Astrocyte (in vitro differentiated cells and primary cell): ENCODE data around the gene HMGN5. TPM values are rescaled to one million over a fixed set of nuclear protein-coding genes. Genes with fewer than 3 reads are reported as not detected.
A peak's percentile ranks its signal among the peaks of the same experiment; 100 is the strongest.

ENCODE experiments used
- DNase-seq: peaks from one replicate; pipeline ENCODE4 v3.0.0-alpha.2; 2010; ENCODE audit warnings: low read depth
- FAIRE-seq: peaks from 2 replicates; lab custom pipeline; 2011; peaks lifted over from hg19 to GRCh38; lab: Jason Lieb, UNC
- H2AFZ ChIP-seq: 2 replicates; pipeline ENCODE4 v1.6.0; 2012; ENCODE audit warnings: low read depth, low read length, inconsistent platforms
- H3K27ac ChIP-seq: 2 replicates; pipeline ENCODE4 v1.5.1; 2011; ENCODE audit warnings: low read depth, low read length, inconsistent platforms
- H3K27me3 ChIP-seq: 2 replicates; pipeline ENCODE4 v1.6.0; 2011; ENCODE audit warnings: low read length, inconsistent platforms; ENCODE audit not compliant: insufficient read depth
- H3K36me3 ChIP-seq: 2 replicates; pipeline ENCODE4 v1.5.1; 2011; ENCODE audit warnings: low read length, inconsistent platforms; ENCODE audit not compliant: insufficient read depth
- H3K4me1 ChIP-seq: 2 replicates; pipeline ENCODE4 v1.5.1; 2011; ENCODE audit warnings: low read length, inconsistent platforms; ENCODE audit not compliant: insufficient read depth
- H3K4me2 ChIP-seq: 2 replicates; pipeline ENCODE4 v1.6.0; 2012; ENCODE audit warnings: low read length, inconsistent platforms
- H3K4me3 ChIP-seq: 2 replicates; pipeline ENCODE4 v1.5.1; 2011; ENCODE audit warnings: low read depth, mild to moderate bottlenecking, low read length, inconsistent platforms; ENCODE audit not compliant: insufficient read depth
- H3K79me2 ChIP-seq: 2 replicates; pipeline ENCODE4 v1.6.0; 2012; ENCODE audit warnings: mild to moderate bottlenecking, low read length, inconsistent platforms; ENCODE audit not compliant: insufficient read depth
- H3K9ac ChIP-seq: 2 replicates; pipeline ENCODE4 v1.6.0; 2012; ENCODE audit warnings: mild to moderate bottlenecking, low read length, inconsistent platforms
- H3K9me3 ChIP-seq: 2 replicates; pipeline ENCODE4 v1.5.1; 2012; ENCODE audit warnings: low read depth, mild to moderate bottlenecking, low read length, inconsistent platforms; ENCODE audit not compliant: insufficient read depth
- H4K20me1 ChIP-seq: 2 replicates; pipeline ENCODE4 v1.6.0; 2012; ENCODE audit warnings: low read length, inconsistent platforms; ENCODE audit not compliant: insufficient read depth
- H3K27ac Mint-ChIP-seq: one replicate; pipeline ENCODE4 v1.8.0; 2021; ENCODE audit warnings: mild to moderate bottlenecking, mixed read lengths; ENCODE audit not compliant: unreplicated experiment
- H3K27me3 Mint-ChIP-seq: one replicate; pipeline ENCODE4 v1.8.0; 2021; ENCODE audit warnings: low read depth, mixed read lengths; ENCODE audit not compliant: unreplicated experiment
- H3K36me3 Mint-ChIP-seq: one replicate; pipeline ENCODE4 v1.8.0; 2021; ENCODE audit warnings: low read depth, mixed read lengths; ENCODE audit not compliant: unreplicated experiment
- H3K4me1 Mint-ChIP-seq: one replicate; pipeline ENCODE4 v1.8.0; 2021; ENCODE audit warnings: low read depth, mixed read lengths; ENCODE audit not compliant: unreplicated experiment
- H3K4me3 Mint-ChIP-seq: one replicate; pipeline ENCODE4 v1.8.0; 2021; ENCODE audit warnings: mild to moderate bottlenecking, moderate library complexity, mixed read lengths; ENCODE audit not compliant: unreplicated experiment
- H3K9me3 Mint-ChIP-seq: one replicate; pipeline ENCODE4 v1.8.0; 2021; ENCODE audit warnings: mild to moderate bottlenecking, mixed read lengths; ENCODE audit not compliant: unreplicated experiment
- EZH2 ChIP-seq: IDR thresholded peaks from 2 replicates; pipeline ENCODE4 v1.6.1; 2012; ENCODE audit warnings: mild to moderate bottlenecking, low read length, inconsistent platforms; ENCODE audit not compliant: insufficient read depth
- total RNA-seq: library from RNA; stranded (reverse); gene quantifications from 2 replicates; pipeline ENCODE4 v1.2.1, GENCODE V29; 2021
- TF ChIP-seq, protein P1 (sequence below): IDR thresholded peaks from 2 replicates; pipeline ENCODE4 v1.5.1; 2011; ENCODE audit warnings: low read depth, mild to moderate bottlenecking, inconsistent platforms, low read length, moderate library complexity; ENCODE audit not compliant: insufficient read depth

HMGN5 gene
- total RNA-seq, 1 donor from 2014 or later, result 3.9 TPM

DNA sequence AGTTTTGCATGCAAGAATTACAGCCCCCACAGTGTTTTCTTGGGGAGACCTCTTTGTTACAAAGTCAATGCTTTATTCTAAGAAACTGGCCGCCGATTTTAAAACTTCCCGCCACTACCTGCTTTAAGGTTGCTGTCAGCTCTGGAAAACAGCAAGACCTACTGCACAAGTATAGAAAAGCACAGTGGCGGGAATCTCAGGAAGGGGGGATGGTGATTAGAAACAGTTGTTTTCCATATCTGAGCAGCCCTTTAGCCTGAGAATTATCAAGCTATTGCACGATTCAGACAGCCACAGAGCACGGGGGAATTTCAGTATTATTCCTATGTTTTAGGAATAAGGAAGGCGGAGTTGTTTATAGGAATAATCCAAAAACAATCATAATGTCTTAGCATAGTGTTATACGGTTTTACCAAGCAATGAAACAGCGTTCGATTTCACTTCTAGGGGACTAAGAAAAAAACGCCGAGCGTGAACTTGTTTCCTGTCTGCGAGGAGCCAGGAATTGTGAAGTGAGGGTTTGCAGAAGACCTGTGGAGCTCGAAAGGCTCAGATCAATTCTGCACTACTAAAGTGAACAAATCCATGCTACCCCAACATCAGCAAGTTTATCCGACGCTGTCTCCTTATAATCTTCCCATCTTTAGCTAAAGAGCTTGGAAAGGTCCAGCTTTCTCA lies 81.3 kb downstream of the HMGN5 start:
- Histone ChIP-seq H4K20me1 (no peaks in the 10 kb centered on the region), H3K27ac (no peak overlapping the region), H3K36me3 (no peaks in the 10 kb centered on the region), H3K79me2 (no peaks in the 10 kb centered on the region), H3K27me3 (no peaks in the 10 kb centered on the region), H3K4me2 (peak overlapping the region; percentile 98), H3K9me3 (no peaks in the 10 kb centered on the region), H3K9ac (peak overlapping the region; percentile 76), H2AFZ (peak overlapping the region; percentile 89), H3K4me1 (peaks cover 3% of the 10 kb centered on the region), H3K4me3 (peak overlapping the region; percentile 76)
- no peaks in the 10 kb centered on the region for H3K4me1 Mint-ChIP-seq
- no peaks in the 10 kb centered on the region for H3K36me3 Mint-ChIP-seq
- H3K27me3 Mint-ChIP-seq, result no peaks in the 10 kb centered on the region
- no peaks in the 10 kb centered on the region for H3K9me3 Mint-ChIP-seq
- no peak for DNase-seq
- no peak overlapping the region for H3K27ac Mint-ChIP-seq
- no peak for TF ChIP-seq EZH2
- TF ChIP-seq, protein P1, sequence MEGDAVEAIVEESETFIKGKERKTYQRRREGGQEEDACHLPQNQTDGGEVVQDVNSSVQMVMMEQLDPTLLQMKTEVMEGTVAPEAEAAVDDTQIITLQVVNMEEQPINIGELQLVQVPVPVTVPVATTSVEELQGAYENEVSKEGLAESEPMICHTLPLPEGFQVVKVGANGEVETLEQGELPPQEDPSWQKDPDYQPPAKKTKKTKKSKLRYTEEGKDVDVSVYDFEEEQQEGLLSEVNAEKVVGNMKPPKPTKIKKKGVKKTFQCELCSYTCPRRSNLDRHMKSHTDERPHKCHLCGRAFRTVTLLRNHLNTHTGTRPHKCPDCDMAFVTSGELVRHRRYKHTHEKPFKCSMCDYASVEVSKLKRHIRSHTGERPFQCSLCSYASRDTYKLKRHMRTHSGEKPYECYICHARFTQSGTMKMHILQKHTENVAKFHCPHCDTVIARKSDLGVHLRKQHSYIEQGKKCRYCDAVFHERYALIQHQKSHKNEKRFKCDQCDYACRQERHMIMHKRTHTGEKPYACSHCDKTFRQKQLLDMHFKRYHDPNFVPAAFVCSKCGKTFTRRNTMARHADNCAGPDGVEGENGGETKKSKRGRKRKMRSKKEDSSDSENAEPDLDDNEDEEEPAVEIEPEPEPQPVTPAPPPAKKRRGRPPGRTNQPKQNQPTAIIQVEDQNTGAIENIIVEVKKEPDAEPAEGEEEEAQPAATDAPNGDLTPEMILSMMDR, result no peak
- FAIRE-seq, result peak; percentile 65
- peak overlapping the region; percentile 93 for H3K4me3 Mint-ChIP-seq

GRCh38 chrX:81114757-81115156 lies 87.0 kb downstream of the HMGN5 start:
- Histone ChIP-seq H3K36me3 (no peaks in the 10 kb centered on the region), H3K4me3 (no peak overlapping the region), H2AFZ (no peak overlapping the region), H4K20me1 (no peaks in the 10 kb centered on the region), H3K27ac (no peak overlapping the region), H3K27me3 (no peaks in the 10 kb centered on the region), H3K9ac (no peak overlapping the region), H3K79me2 (no peaks in the 10 kb centered on the region), H3K4me1 (no peaks in the 10 kb centered on the region), H3K9me3 (no peaks in the 10 kb centered on the region), H3K4me2 (no peak overlapping the region)
- Mint-ChIP-seq H3K27me3 (no peaks in the 10 kb centered on the region), H3K27ac (no peak overlapping the region), H3K36me3 (no peaks in the 10 kb centered on the region), H3K9me3 (no peaks in the 10 kb centered on the region), H3K4me1 (no peaks in the 10 kb centered on the region), H3K4me3 (no peak overlapping the region)
- no peak for TF ChIP-seq EZH2
- TF ChIP-seq, protein P1, result no peak
- no peak for DNase-seq
- no peak for FAIRE-seq

DNA sequence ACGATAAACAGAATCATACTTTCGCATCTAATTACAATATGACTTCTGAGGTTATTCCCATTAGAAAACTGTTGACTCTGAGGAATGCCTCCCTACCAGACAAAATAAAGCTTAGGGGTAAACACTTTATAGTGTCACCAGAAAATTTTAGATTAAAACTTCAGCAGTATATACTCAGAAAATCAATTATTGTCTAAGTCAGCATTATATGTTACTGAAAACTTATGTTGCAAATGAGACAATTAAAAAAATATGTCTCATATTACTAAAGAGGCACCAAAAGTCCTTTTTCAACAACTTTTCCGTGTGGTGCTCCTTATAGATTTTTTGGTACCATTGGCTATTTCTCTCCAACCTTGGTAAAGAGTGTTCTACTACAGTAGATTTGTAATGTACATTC lies 91.4 kb downstream of the HMGN5 start:
- Histone ChIP-seq H2AFZ (no peak overlapping the region), H3K36me3 (no peaks in the 10 kb centered on the region), H3K9ac (no peak overlapping the region), H3K27me3 (no peaks in the 10 kb centered on the region), H3K27ac (no peak overlapping the region), H4K20me1 (no peaks in the 10 kb centered on the region), H3K4me2 (no peak overlapping the region), H3K4me3 (no peak overlapping the region), H3K79me2 (no peaks in the 10 kb centered on the region), H3K4me1 (no peaks in the 10 kb centered on the region), H3K9me3 (no peaks in the 10 kb centered on the region)
- FAIRE-seq (peak; percentile 59), DNase-seq (no peak)
- Mint-ChIP-seq H3K27me3 (no peaks in the 10 kb centered on the region), H3K9me3 (peaks cover 2% of the 10 kb centered on the region), H3K4me1 (no peaks in the 10 kb centered on the region), H3K36me3 (no peaks in the 10 kb centered on the region), H3K27ac (no peak overlapping the region), H3K4me3 (no peak overlapping the region)
- TF ChIP-seq, protein P1, result no peak
- TF ChIP-seq EZH2, result no peak
